H1 (cell line): ENCODE measurements around the gene DOCK1. TPM values are rescaled to one million over a fixed set of nuclear protein-coding genes. Genes with fewer than 3 reads are reported as not detected.

Experiments used
- CTCF ChIA-PET: fragments of 300-600 bp; sonication (Branson Sonifier 250); formaldehyde crosslinking; loops from one replicate; lab custom pipeline; 2021; ENCODE audit not compliant: partially characterized antibody; lab: Charles Lee
- POLR2A ChIA-PET: fragments of 300-600 bp; sonication (Branson Sonifier 250); formaldehyde crosslinking; loops from one replicate; lab custom pipeline; 2021; ENCODE audit warnings: inconsistent platforms; ENCODE audit not compliant: partially characterized antibody; lab: Charles Lee
- DNase-seq, 2 experiments: peaks; one replicate each; pipeline versions ENCODE4 v3.0.0 to v3.0.0-alpha.2; 2010 to 2022; ENCODE audit warnings: low spot score in 2 of 2, low read depth in 1 of 2, mixed read lengths in 1 of 2
- FAIRE-seq: peaks from 2 replicates; lab custom pipeline; 2011; peaks lifted over from hg19 to GRCh38; lab: Jason Lieb, UNC
- H2AFZ ChIP-seq: 2 replicates; pipeline ENCODE4 v1.8.1; 2012; ENCODE audit warnings: low read length, inconsistent platforms
- H2AK5ac ChIP-seq: 2 replicates; pipeline ENCODE4 v1.6.1; 2013; ENCODE audit warnings: low read depth, low read length
- H2BK120ac ChIP-seq: replicated peaks from 2 replicates; pipeline ENCODE3; 2013; ENCODE audit warnings: low read depth, low read length, inconsistent platforms
- H2BK12ac ChIP-seq: 2 replicates; pipeline ENCODE4 v1.6.1; 2013; ENCODE audit warnings: low read depth, low read length
- H2BK15ac ChIP-seq: 2 replicates; pipeline ENCODE4 v1.6.1; 2013; ENCODE audit warnings: low read length
- H2BK20ac ChIP-seq: 2 replicates; pipeline ENCODE4 v1.6.1; 2013; ENCODE audit warnings: low read length
- H2BK5ac ChIP-seq: 2 replicates; pipeline ENCODE4 v1.6.1; 2013; ENCODE audit warnings: low read depth, low read length
- H3K14ac ChIP-seq: 2 replicates; pipeline ENCODE4 v1.6.1; 2013; ENCODE audit warnings: inconsistent platforms; ENCODE audit not compliant: insufficient read length
- H3K18ac ChIP-seq: 2 replicates; pipeline ENCODE4 v1.6.1; 2013; ENCODE audit warnings: low read length; ENCODE audit errors: extremely low read depth
- H3K23ac ChIP-seq: 2 replicates; pipeline ENCODE4 v1.6.1; 2013; ENCODE audit warnings: inconsistent platforms; ENCODE audit not compliant: insufficient read length
- H3K23me2 ChIP-seq: 2 replicates; pipeline ENCODE4 v1.6.1; 2013; ENCODE audit warnings: low read depth, low read length
- H3K27ac ChIP-seq: 2 replicates; pipeline ENCODE4 v1.6.1; 2011; ENCODE audit warnings: low read depth, low read length, inconsistent platforms
- H3K27me3 ChIP-seq, 4 experiments: replicated peaks in 1 of 4; 1 replicate in 1 of 4; 2 replicates in 3 of 4; pipeline versions ENCODE4 v1.6.1 to v1.8.1; 2011 to 2013; ENCODE audit warnings: low read length in 3 of 4, mild to moderate bottlenecking in 3 of 4, inconsistent platforms in 2 of 4, mixed read lengths in 2 of 4, moderate library complexity in 1 of 4; ENCODE audit not compliant: control insufficient read depth in 3 of 4, insufficient read depth in 3 of 4; ENCODE audit errors: extremely low read depth in 1 of 4
- H3K36me3 ChIP-seq, 4 experiments: 2 replicates each; pipeline versions ENCODE4 v1.6.1 to v1.8.1; 2011 to 2013; ENCODE audit warnings: mild to moderate bottlenecking in 4 of 4, low read length in 3 of 4, moderate library complexity in 2 of 4, control low read depth in 1 of 4, inconsistent platforms in 1 of 4; ENCODE audit not compliant: insufficient read depth in 4 of 4, control insufficient read depth in 2 of 4
- H3K4ac ChIP-seq: replicated peaks from 2 replicates; pipeline ENCODE3; 2013; ENCODE audit warnings: low read length, low read depth, mixed read lengths, inconsistent platforms; ENCODE audit not compliant: insufficient read length
- H3K4me1 ChIP-seq, 4 experiments: replicated peaks in 1 of 4; 1 replicate in 1 of 4; 2 replicates in 3 of 4; pipeline versions ENCODE4 v1.6.1 to v1.8.1; 2011 to 2013; ENCODE audit warnings: low read length in 3 of 4, inconsistent platforms in 2 of 4, mixed read lengths in 1 of 4; ENCODE audit not compliant: insufficient read depth in 4 of 4, control insufficient read depth in 3 of 4
- H3K4me2 ChIP-seq, 2 experiments: 2 replicates each; pipeline versions ENCODE4 v1.6.1 to v1.8.1; 2011 to 2013; ENCODE audit warnings: low read depth in 2 of 2, low read length in 2 of 2, control low read depth in 1 of 2, inconsistent platforms in 1 of 2, mild to moderate bottlenecking in 1 of 2; ENCODE audit not compliant: insufficient read depth in 1 of 2
- H3K4me3 ChIP-seq, 4 experiments: fragments of 200-600, 300-600 bp in 1 of 4; sonication (generic), shearing (Covaris generic), sonication (Bioruptor Twin) in 1 of 4; 2 replicates each; pipeline versions ENCODE4 v1.5.1 to v1.8.1; 2011 to 2016; ENCODE audit warnings: low read length in 4 of 4, low read depth in 3 of 4, control low read depth in 2 of 4, inconsistent platforms in 2 of 4, mild to moderate bottlenecking in 2 of 4, mixed read lengths in 1 of 4, moderate library complexity in 1 of 4; ENCODE audit not compliant: insufficient read depth in 2 of 4; ENCODE audit errors: extremely low read depth in 1 of 4
- H3K56ac ChIP-seq: replicated peaks from 2 replicates; pipeline ENCODE3; 2013; ENCODE audit warnings: low read depth, mild to moderate bottlenecking, mixed read lengths, low read length, inconsistent platforms; ENCODE audit not compliant: insufficient read length
- H3K79me1 ChIP-seq: 2 replicates; pipeline ENCODE4 v1.6.1; 2013; ENCODE audit warnings: low read depth, low read length, control low read depth
- H3K79me2 ChIP-seq, 2 experiments: 2 replicates each; pipeline versions ENCODE4 v1.6.1 to v1.8.1; 2012 to 2013; ENCODE audit warnings: low read length in 2 of 2, mild to moderate bottlenecking in 2 of 2, inconsistent platforms in 1 of 2; ENCODE audit not compliant: insufficient read depth in 2 of 2, control insufficient read depth in 1 of 2
- H3K9ac ChIP-seq, 4 experiments: replicated peaks in 1 of 4; 1 replicate in 1 of 4; 2 replicates in 3 of 4; pipeline versions ENCODE4 v1.6.1 to v1.8.1; 2011 to 2013; ENCODE audit warnings: low read depth in 3 of 4, low read length in 3 of 4, control low read depth in 2 of 4, mild to moderate bottlenecking in 2 of 4, moderate library complexity in 2 of 4, inconsistent platforms in 1 of 4; ENCODE audit errors: extremely low read depth in 1 of 4
- H3K9me3 ChIP-seq, 2 experiments: 2 replicates each; pipeline versions ENCODE4 v1.6.1 to v1.8.1; 2012 to 2013; ENCODE audit warnings: mild to moderate bottlenecking in 2 of 2, moderate library complexity in 2 of 2, control low read depth in 1 of 2, inconsistent platforms in 1 of 2, low read depth in 1 of 2, low read length in 1 of 2, mixed read lengths in 1 of 2; ENCODE audit not compliant: insufficient read depth in 2 of 2
- H4K20me1 ChIP-seq, 2 experiments: replicated peaks in 1 of 2; 2 replicates each; pipeline versions ENCODE3 to v1.8.1; 2011 to 2013; ENCODE audit warnings: inconsistent platforms in 2 of 2, low read length in 2 of 2, mild to moderate bottlenecking in 1 of 2; ENCODE audit not compliant: insufficient read depth in 2 of 2, control insufficient read depth in 1 of 2
- H4K5ac ChIP-seq: 2 replicates; pipeline ENCODE4 v1.6.1; 2013; ENCODE audit warnings: low read length, low read depth, mixed read lengths, inconsistent platforms; ENCODE audit not compliant: insufficient read length
- H4K8ac ChIP-seq: 2 replicates; pipeline ENCODE4 v1.8.0; 2013; ENCODE audit warnings: mild to moderate bottlenecking, moderate library complexity, low read length, inconsistent platforms; ENCODE audit not compliant: insufficient read depth; ENCODE audit errors: extremely low read depth
- H4K91ac ChIP-seq: replicated peaks from 2 replicates; pipeline ENCODE3; 2013; ENCODE audit warnings: low read length, mixed read lengths, inconsistent platforms; ENCODE audit not compliant: insufficient read length
- BCL11A ChIP-seq, 2 experiments: IDR thresholded peaks; one replicate each; pipeline ENCODE4 v1.6.1; 2011; ENCODE audit warnings: low read depth in 2 of 2, low read length in 2 of 2, mild to moderate bottlenecking in 2 of 2
- BRCA1 ChIP-seq: IDR thresholded peaks from 2 replicates; pipeline ENCODE4 v1.6.1; 2012; ENCODE audit warnings: low read depth, low read length, improper control_type of control experiment
- EP300 ChIP-seq, 2 experiments: IDR thresholded peaks; 1 replicate in 1 of 2; 2 replicates in 1 of 2; pipeline ENCODE4 v1.6.1; 2011 to 2012; ENCODE audit warnings: low read depth in 2 of 2, low read length in 2 of 2, mild to moderate bottlenecking in 2 of 2, borderline replicate concordance in 1 of 2, inconsistent platforms in 1 of 2, moderate library complexity in 1 of 2
- FOSL1 ChIP-seq: IDR thresholded peaks from 2 replicates; pipeline ENCODE4 v1.6.1; 2011; ENCODE audit warnings: mild to moderate bottlenecking, low read depth, low read length, moderate library complexity; ENCODE audit not compliant: insufficient read depth
- HDAC6 ChIP-seq: IDR thresholded peaks from one replicate; pipeline ENCODE4 v1.7.1; 2012; ENCODE audit warnings: low read depth, mild to moderate bottlenecking, inconsistent platforms, low read length, moderate library complexity
- JUN ChIP-seq: IDR thresholded peaks from 2 replicates; pipeline ENCODE4 v1.6.1; 2011; ENCODE audit warnings: low read depth, mild to moderate bottlenecking, improper control_type of control experiment, low read length
- SIN3A ChIP-seq, 2 experiments: IDR thresholded peaks in 1 of 2; conservative IDR thresholded peaks in 1 of 2; 2 replicates each; pipeline ENCODE4 v1.6.1; 2011 to 2012; ENCODE audit warnings: low read length in 2 of 2, improper control_type of control experiment in 1 of 2, low read depth in 1 of 2, mild to moderate bottlenecking in 1 of 2
- YY1 ChIP-seq: IDR thresholded peaks from 2 replicates; pipeline ENCODE4 v1.6.1; 2011; ENCODE audit warnings: low read depth, mild to moderate bottlenecking, low read length
- ZNF274 ChIP-seq: IDR thresholded peaks from 2 replicates; pipeline ENCODE4 v1.7.0; 2012; ENCODE audit warnings: low read length, borderline replicate concordance; ENCODE audit errors: extremely low read depth
- WGBS, 2 experiments: shearing (Covaris generic) in 1 of 2; methylation state at CpG; one replicate each; pipeline versions ENCODE4 v1.1.6 to v1.1.7; 2013 to 2015; ENCODE audit warnings: low lambda C conversion rate in 2 of 2, mixed read lengths in 2 of 2, inconsistent platforms in 1 of 2, low coverage in 1 of 2, missing lambda C conversion rate in 1 of 2; ENCODE audit not compliant: insufficient replicate concordance in 2 of 2, insufficient coverage in 1 of 2, insufficient read length in 1 of 2; ENCODE audit errors: extremely low coverage in 1 of 2, missing lambda C conversion rate in 1 of 2; 5-methylcytosine and 5-hydroxymethylcytosine counted together
- polyA plus RNA-seq, 7 experiments: library from polyadenylated mRNA; depleted of rRNA in 3 of 7; stranded (reverse) in 5 of 7; unstranded in 2 of 7; fragments of >200 nt in 5 of 7; fragments of 200-250 nt in 2 of 7; gene quantifications; 1 replicate in 5 of 7; 2 replicates in 1 of 7; 4 replicates in 1 of 7; pipeline versions ENCODE4 v1.2.1 to v1.2.3, GENCODE V29; 2011 to 2013; ENCODE audit warnings: missing spikeins in 2 of 7, mixed read lengths in 2 of 7
- total RNA-seq: library from RNA; stranded (reverse); fragmentation: NEBNext Ultra II Directional; extraction: Animal tissue kit (Norgen Biotek cat#: 25700); gene quantifications from 2 replicates; pipeline ENCODE4 v1.2.1, GENCODE V29; 2021
- TF ChIP-seq, protein P1 (sequence below), 3 experiments: IDR thresholded peaks; 1 replicate in 2 of 3; 2 replicates in 1 of 3; pipeline versions ENCODE4 v1.5.1 to v1.6.1; 2011; ENCODE audit warnings: low read length in 3 of 3, mild to moderate bottlenecking in 3 of 3, inconsistent platforms in 2 of 3, low read depth in 1 of 3, moderate library complexity in 1 of 3; ENCODE audit not compliant: insufficient read depth in 1 of 3; ENCODE audit errors: control extremely low read depth in 1 of 3

DOCK1 gene
- total and polyA plus RNA-seq, 2 of the 8 experiments (the other 6 are each of a cell fraction or from before 2014, with no cell fraction given): 11.6 to 53.0 TPM

DNA sequence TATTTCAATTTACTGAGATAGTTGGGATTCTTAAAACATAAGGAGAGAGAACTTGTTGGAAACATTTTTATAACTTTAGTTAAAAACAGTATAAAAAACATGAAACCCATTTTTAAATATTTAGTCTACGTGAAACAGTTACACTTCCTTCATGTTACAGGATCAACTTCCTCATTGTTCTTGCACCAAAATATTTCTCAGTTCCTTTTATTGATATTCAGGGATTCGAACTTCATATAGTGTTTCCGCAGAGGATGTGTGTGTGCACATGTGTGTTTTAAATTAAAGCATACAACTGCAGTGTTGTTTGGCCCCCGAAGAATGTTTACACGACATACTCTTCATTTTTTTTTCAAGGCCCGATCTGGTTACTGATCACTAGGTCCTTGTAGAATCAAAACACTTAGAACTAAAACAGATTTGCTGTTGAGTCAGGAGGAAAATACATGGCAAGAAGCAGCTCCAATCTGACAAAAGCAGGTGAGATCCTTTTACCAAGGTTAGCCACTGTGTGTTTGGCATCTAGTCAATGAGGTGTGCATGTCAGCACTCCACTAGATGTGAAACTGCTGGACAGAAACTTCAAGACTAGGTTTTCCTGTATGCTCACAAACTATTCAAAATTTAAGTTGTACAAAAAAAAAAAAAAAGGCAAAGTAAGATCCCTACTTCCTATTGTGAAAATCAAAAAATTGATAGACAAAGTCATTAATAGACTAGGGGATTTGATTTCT, 230.8 kb downstream of the DOCK1 start:
- POLR2A ChIA-PET: no interaction called here
- Histone ChIP-seq H3K18ac (no peak overlapping the region), H3K79me1 (no peaks in the 10 kb centered on the region; the same call in 1 of the 2 replicates), H2AFZ (no peak overlapping the region), H4K5ac (no peak overlapping the region), H3K56ac (no peak overlapping the region), H3K9me3 (no peaks in the 10 kb centered on the region), H4K8ac (no peak overlapping the region), H2BK5ac (no peak overlapping the region), H3K23ac (no peak overlapping the region), H2BK20ac (no peak overlapping the region), H3K4ac (no peak overlapping the region), H2AK5ac (no peak overlapping the region), H2BK12ac (no peak overlapping the region), H3K4me1 (no peaks in the 10 kb centered on the region), H3K23me2 (no peaks in the 10 kb centered on the region), H3K14ac (no peak overlapping the region), H3K9ac (no peak overlapping the region), H3K27ac (no peak overlapping the region), H3K27me3 (no peaks in the 10 kb centered on the region), H4K20me1 (peaks cover 0 to 3% of the 10 kb centered on the region in 2 experiments), H3K36me3 (peaks cover 0 to 2% (median 0%) of the 10 kb centered on the region in 4 experiments; a peak in 1 of 8 replicates), H3K4me3 (no peak overlapping the region), H3K79me2 (no peaks in the 10 kb centered on the region)
- FAIRE-seq: no peak
- WGBS, 2 experiments: 95% methylated on average over 6 of the region's 6 CpGs; no CpG with 5 or more reads in 1 of the 2 experiments
- CTCF ChIA-PET: no interaction called here
- TF ChIP-seq BRCA1: no peak
- no peak for TF ChIP-seq FOSL1
- TF ChIP-seq BCL11A (IDR thresholded peaks at IDR 0.05; ENCODE audit: low read depth in 2 of 2, low read length in 2 of 2): no peak
- no peak for TF ChIP-seq JUN
- TF ChIP-seq ZNF274: no peak
- TF ChIP-seq, protein P1, sequence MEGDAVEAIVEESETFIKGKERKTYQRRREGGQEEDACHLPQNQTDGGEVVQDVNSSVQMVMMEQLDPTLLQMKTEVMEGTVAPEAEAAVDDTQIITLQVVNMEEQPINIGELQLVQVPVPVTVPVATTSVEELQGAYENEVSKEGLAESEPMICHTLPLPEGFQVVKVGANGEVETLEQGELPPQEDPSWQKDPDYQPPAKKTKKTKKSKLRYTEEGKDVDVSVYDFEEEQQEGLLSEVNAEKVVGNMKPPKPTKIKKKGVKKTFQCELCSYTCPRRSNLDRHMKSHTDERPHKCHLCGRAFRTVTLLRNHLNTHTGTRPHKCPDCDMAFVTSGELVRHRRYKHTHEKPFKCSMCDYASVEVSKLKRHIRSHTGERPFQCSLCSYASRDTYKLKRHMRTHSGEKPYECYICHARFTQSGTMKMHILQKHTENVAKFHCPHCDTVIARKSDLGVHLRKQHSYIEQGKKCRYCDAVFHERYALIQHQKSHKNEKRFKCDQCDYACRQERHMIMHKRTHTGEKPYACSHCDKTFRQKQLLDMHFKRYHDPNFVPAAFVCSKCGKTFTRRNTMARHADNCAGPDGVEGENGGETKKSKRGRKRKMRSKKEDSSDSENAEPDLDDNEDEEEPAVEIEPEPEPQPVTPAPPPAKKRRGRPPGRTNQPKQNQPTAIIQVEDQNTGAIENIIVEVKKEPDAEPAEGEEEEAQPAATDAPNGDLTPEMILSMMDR (IDR thresholded peaks at IDR 0.05; ENCODE audit: control extremely low read depth in 1 of 3, insufficient read depth in 1 of 3, low read depth in 1 of 3, low read length in 3 of 3): no peak
- no peak for TF ChIP-seq HDAC6
- TF ChIP-seq SIN3A (conservative IDR thresholded peaks at IDR 0.05 in 1 of 2, IDR thresholded peaks at IDR 0.05 in 1 of 2; ENCODE audit: low read depth in 1 of 2, low read length in 2 of 2): no peak
- TF ChIP-seq EP300 (IDR thresholded peaks at IDR 0.05; ENCODE audit: borderline replicate concordance in 1 of 2, low read depth in 2 of 2, low read length in 2 of 2): no peak
- TF ChIP-seq YY1: no peak
- TF ChIP-seq, all 59 proteins: peak for 0
- no peak overlapping the region for H4K91ac ChIP-seq
- H3K4me2 ChIP-seq: no peak overlapping the region
- no peak overlapping the region for H2BK15ac ChIP-seq
- no peak for DNase-seq
- no peak overlapping the region for H2BK120ac ChIP-seq
